ENCODE measurements around the gene RLBP1. TPM values are rescaled to one million over a fixed set of nuclear protein-coding genes. Genes with fewer than 3 reads are reported as not detected.
"Not testable (repeated sequence)": the region's sequence is repeated elsewhere in the genome, so short reads cannot be mapped to it uniquely, and the experiment has no call there.

Gene RLBP1
- total RNA-seq, 1 donor from 2014 or later, result not detected

DNA sequence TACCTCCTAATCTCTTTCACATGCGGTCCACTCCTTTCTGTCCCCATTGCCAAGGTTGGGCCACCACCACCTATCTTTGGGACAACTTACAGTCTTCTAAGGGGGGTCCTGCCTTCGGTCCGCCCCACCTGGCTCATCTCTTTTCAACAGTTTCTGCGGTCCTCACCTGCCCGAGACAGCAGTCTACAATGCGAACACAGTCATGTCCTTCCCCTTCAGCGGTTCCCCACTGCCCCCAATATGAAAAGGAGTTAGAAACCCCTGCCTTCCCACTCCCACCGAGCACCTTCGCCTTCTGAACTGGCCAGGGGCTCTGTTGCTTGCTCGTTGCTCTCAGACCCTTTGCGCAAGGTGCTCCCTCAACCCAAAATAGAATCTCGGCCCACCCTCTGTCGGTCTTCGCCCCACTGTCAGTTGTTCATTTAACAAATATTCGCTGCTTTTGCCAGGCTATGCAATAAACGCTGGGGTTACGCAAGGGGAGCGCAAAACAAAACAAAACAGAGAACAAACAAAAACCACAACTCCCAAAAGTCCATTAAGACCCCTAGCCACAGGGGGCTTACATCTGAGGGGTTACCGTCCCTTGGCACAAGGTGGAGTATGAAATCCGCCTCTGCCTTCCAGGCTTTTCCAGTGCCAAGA, 21.8 kb upstream of the RLBP1 start:
- Histone ChIP-seq H3K9me3 (replicated peaks) (peaks cover 4% of the 10 kb centered on the region), H3K27me3 (ENCODE audit: low read depth) (no peaks in the 10 kb centered on the region), H3K27ac (replicated peaks) (peak overlapping the region; percentile 54), H3K36me3 (no peaks in the 10 kb centered on the region), H3K4me1 (peaks cover 22% of the 10 kb centered on the region), H3K4me3 (peak overlapping the region; percentile 89)
- DNase-seq, result no peak
- TF ChIP-seq, protein P1, sequence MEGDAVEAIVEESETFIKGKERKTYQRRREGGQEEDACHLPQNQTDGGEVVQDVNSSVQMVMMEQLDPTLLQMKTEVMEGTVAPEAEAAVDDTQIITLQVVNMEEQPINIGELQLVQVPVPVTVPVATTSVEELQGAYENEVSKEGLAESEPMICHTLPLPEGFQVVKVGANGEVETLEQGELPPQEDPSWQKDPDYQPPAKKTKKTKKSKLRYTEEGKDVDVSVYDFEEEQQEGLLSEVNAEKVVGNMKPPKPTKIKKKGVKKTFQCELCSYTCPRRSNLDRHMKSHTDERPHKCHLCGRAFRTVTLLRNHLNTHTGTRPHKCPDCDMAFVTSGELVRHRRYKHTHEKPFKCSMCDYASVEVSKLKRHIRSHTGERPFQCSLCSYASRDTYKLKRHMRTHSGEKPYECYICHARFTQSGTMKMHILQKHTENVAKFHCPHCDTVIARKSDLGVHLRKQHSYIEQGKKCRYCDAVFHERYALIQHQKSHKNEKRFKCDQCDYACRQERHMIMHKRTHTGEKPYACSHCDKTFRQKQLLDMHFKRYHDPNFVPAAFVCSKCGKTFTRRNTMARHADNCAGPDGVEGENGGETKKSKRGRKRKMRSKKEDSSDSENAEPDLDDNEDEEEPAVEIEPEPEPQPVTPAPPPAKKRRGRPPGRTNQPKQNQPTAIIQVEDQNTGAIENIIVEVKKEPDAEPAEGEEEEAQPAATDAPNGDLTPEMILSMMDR (IDR thresholded peaks at IDR 0.05; ENCODE audit: borderline replicate concordance), result no peak
- intact Hi-C loops (cut with micrococcal nuclease), result no loop called here

DNA sequence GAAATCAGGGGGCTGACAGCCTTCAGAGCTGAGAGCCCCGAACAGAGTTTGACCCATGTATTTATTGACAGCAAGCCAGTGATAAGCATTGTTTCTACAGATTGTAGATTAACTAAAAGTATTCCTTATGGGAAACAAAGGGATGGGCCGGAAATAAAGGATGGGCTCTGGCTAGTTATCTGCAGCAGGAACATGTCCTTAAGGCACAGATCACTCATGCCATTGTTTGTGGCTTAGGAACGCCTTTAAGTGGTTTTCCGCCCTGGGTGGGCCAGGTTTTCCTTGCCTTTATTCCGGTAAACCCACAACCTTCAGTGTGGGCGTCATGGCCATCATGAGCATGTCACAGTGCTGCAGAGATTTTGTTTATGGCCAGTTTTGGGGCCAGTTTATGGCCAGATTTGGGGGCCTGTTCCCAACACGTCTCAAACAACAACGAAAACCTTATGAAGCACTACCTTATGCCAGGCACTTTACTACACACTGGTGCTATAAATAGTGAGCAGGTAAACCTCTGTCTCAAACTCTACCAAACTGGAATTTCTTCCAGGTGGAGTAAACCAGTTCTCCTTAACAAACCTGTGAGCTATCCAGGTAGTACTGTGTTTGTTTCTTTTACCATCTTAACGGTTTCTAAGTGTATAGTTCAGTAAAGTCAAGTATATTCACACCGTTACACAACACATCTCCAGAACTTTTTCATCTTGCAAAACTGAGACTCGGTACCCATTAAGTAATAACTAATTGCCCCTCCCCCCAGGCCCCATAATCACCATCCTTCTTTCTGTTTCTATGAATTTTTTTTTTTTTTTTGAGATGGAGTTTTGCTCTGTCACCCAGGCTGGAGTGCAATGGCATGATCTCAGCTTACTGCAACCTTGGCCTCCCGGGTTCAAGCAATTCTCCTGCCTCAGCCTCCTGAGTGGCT, 18.8 kb upstream of the RLBP1 start:
- H3K9me3 ChIP-seq (replicated peaks); DNase-seq; H3K36me3 ChIP-seq; intact Hi-C loops (cut with micrococcal nuclease); H3K27me3 ChIP-seq (ENCODE audit: low read depth); H3K4me3 ChIP-seq; H3K27ac ChIP-seq (replicated peaks): not testable (repeated sequence)
- peaks cover 22% of the 10 kb centered on the region for H3K4me1 ChIP-seq

DNA sequence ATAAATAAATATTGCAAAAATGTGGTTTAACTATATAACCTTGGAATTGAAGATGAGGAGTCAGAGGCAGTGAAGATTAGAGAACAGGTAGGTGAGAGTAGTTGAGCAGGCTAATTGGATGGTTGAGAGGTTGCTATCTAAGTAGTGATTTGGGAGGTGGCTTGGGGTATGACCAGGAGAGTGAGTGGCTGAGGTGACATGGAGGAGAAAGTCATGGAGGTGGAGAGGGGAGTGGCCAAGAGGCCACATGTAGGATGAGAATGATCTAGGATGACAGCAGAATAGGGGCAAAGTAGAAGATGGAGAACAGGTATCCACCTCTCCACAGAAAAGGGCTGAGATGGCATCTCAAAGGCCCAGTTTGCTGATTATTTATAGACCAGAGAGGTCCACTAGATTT, 10.5 kb upstream of the RLBP1 start:
- H3K27ac ChIP-seq (replicated peaks), result no peak overlapping the region
- H3K9me3 ChIP-seq (replicated peaks), result no peaks in the 10 kb centered on the region
- H3K27me3 ChIP-seq (ENCODE audit: low read depth), result no peaks in the 10 kb centered on the region
- H3K4me3 ChIP-seq, result no peak overlapping the region
- H3K4me1 ChIP-seq, result no peaks in the 10 kb centered on the region
- no peaks in the 10 kb centered on the region for H3K36me3 ChIP-seq
- TF ChIP-seq, protein P1 (IDR thresholded peaks at IDR 0.05; ENCODE audit: borderline replicate concordance), result no peak
- intact Hi-C loops (cut with micrococcal nuclease), result no loop called here
- no peak for DNase-seq

DNA sequence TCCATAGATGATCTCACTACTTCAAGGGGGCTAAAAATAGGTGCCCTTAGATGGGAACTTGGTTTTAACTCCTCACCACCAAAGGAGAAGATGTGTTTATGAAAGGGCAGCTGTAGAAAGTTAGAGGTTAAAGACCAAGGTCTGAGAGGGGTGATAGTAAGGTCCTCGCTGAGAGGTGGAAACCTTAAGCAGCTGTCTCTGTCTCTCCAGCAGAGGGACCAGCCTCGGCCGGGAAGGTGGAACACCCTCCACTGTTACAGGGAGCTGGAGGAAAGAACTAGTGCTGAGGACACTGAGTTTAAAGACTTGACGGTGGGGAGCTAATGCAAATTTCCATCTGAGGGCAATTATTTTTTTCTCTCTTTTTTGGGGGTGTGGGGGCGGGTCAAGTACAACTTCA, 8.9 kb upstream of the RLBP1 start:
- intact Hi-C loops (cut with micrococcal nuclease), result no loop called here

DNA sequence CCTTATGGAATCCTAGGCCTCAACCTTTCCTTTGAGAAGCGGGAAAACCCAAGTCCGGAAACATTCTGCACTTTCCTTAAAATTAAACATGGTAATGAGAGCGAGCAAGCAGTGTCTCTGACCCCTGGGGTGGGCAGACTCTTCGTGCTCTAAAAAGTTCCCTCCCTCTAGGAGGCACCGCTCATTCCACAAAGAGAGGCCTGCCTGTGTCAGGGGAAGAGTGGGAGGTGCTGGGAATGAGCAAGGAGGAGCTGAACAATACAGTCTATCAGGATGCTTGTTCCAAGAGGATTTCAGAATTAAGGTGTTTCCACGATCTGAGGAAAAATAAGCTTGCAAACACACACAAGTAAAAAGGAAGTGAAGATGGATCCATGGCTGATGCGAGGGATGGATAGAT, 6.0 kb upstream of the RLBP1 start:
- intact Hi-C loops (cut with micrococcal nuclease), result no loop called here
- Histone ChIP-seq H3K27ac (replicated peaks) (no peak overlapping the region), H3K4me3 (no peak overlapping the region), H3K9me3 (replicated peaks) (no peaks in the 10 kb centered on the region), H3K36me3 (no peaks in the 10 kb centered on the region), H3K4me1 (no peaks in the 10 kb centered on the region), H3K27me3 (ENCODE audit: low read depth) (no peaks in the 10 kb centered on the region)
- TF ChIP-seq, protein P1 (IDR thresholded peaks at IDR 0.05; ENCODE audit: borderline replicate concordance), result no peak
- DNase-seq, result no peak

More for the DNA sequence above, 8.9 kb upstream of the RLBP1 start:
- TF ChIP-seq, protein P1 (IDR thresholded peaks at IDR 0.05; ENCODE audit: borderline replicate concordance), result no peak
- Histone ChIP-seq H3K27ac (replicated peaks) (no peak overlapping the region), H3K4me1 (no peaks in the 10 kb centered on the region), H3K36me3 (no peaks in the 10 kb centered on the region), H3K27me3 (ENCODE audit: low read depth) (no peaks in the 10 kb centered on the region), H3K4me3 (no peak overlapping the region), H3K9me3 (replicated peaks) (no peaks in the 10 kb centered on the region)
- DNase-seq, result no peak
